Activated gamma-delta T cell (primary cell): Measurements from ENCODE around the gene ITGA11.

ENCODE experiments used
- DNase-seq: peaks from one replicate; lab custom pipeline; 2025; lab: John Stamatoyannopoulos, UW

ITGA11 gene

GRCh38 chr15:68352401-68353062 is 79.4 kb downstream of the ITGA11 start:
- no peak for DNase-seq

GRCh38 chr15:68349151-68349550 is 82.8 kb downstream of the ITGA11 start:
- no peak for DNase-seq

- no peak for DNase-seq
Measured at GRCh38 chr15:68348606-68349005, 83.4 kb downstream of the ITGA11 start.

- DNase-seq, result no peak
Measured at GRCh38 chr15:68348081-68348480, 83.9 kb downstream of the ITGA11 start.

- DNase-seq, result no peak
Measured at GRCh38 chr15:68347392-68347791, 84.6 kb downstream of the ITGA11 start.

GRCh38 chr15:68346979-68347378 is 85.0 kb downstream of the ITGA11 start:
- no peak for DNase-seq

GRCh38 chr15:68345481-68345880 is 86.5 kb downstream of the ITGA11 start:
- no peak for DNase-seq

GRCh38 chr15:68344600-68344999 is 87.4 kb downstream of the ITGA11 start:
- DNase-seq, result no peak

- no peak for DNase-seq
Measured at GRCh38 chr15:68343579-68344225, 88.3 kb downstream of the ITGA11 start.

GRCh38 chr15:68341760-68342725 is 89.9 kb downstream of the ITGA11 start:
- no peak for DNase-seq

GRCh38 chr15:68340726-68341671 is 91.0 kb downstream of the ITGA11 start:
- no peak for DNase-seq

- no peak for DNase-seq
Measured at GRCh38 chr15:68339481-68339880, 92.5 kb downstream of the ITGA11 start.

GRCh38 chr15:68337826-68338225 is 94.1 kb downstream of the ITGA11 start:
- DNase-seq, result no peak

GRCh38 chr15:68336516-68336915 is 95.4 kb downstream of the ITGA11 start:
- DNase-seq, result no peak

GRCh38 chr15:68335655-68336054 is 96.3 kb downstream of the ITGA11 start:
- no peak for DNase-seq

- DNase-seq, result no peak
Measured at GRCh38 chr15:68335251-68335650, 96.7 kb downstream of the ITGA11 start.

GRCh38 chr15:68334661-68335124 is 97.3 kb downstream of the ITGA11 start:
- DNase-seq, result no peak

GRCh38 chr15:68333775-68334470 is 98.0 kb downstream of the ITGA11 start:
- no peak for DNase-seq

GRCh38 chr15:68332266-68332665 is 99.7 kb downstream of the ITGA11 start:
- DNase-seq, result no peak

- no peak for DNase-seq
Measured at GRCh38 chr15:68330901-68331300, 101.1 kb downstream of the ITGA11 start.

GRCh38 chr15:68330416-68330815 is 101.5 kb downstream of the ITGA11 start:
- no peak for DNase-seq
